K562 treated with DMSO at 1 percent for 24 hours (cell line): Measurements from ENCODE around the gene MAGEB16. TPM values are rescaled to one million over a fixed set of nuclear protein-coding genes. Genes with fewer than 3 reads are reported as not detected.

Experiments
- total RNA-seq: library from RNA; unstranded; fragments of 300-600 nt; gene quantifications from 2 replicates; pipeline ENCODE4 v1.2.3, GENCODE V29; 2022; ENCODE audit warnings: low read depth; ENCODE audit not compliant: insufficient read depth

MAGEB16 gene
- 0.59 and 0.94 TPM in 2 replicates for total RNA-seq

GRCh38 chrX:35798042-35798441 is at the start of gene MAGEB16:
TSS of gene MAGEB16 (plus strand) at chrX:35798342. CDS start at chrX:35802197, 3,855 bp downstream.

Other genes with a start within 250 kb of the MAGEB16 start
- not detected in 2 replicates for gene CFAP47, start 121.4 kb downstream of the MAGEB16 start, total RNA-seq